GM19328 (cell line): ENCODE data around the gene DCHS2.

ENCODE experiments used
- ATAC-seq: cut with Tn5 transposase; IDR thresholded peaks from one replicate; pipeline ENCODE4 v1.9.1; 2021; ENCODE audit warnings: mild to moderate bottlenecking, moderate library complexity; ENCODE audit not compliant: unreplicated experiment

Gene DCHS2

DNA sequence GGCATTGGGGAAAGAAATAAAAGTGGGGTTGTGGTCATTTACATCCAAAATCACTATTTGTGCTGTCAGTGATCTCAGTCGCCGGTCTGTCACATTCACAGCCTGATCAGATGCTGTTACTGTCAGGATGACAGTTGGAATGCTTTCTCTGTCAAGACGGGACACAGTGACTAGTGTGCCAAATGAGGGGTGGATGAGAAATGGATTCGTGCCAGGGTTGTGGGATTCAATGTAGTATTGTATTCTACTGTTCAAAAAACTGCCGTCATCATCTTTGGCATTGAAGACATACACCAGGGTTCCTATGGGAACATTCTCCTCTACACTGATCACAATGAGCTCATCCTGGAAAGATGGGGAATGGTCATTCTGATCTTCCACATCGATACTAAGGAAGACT is 171.1 kb downstream of the DCHS2 start:
- ATAC-seq: no peak

DNA sequence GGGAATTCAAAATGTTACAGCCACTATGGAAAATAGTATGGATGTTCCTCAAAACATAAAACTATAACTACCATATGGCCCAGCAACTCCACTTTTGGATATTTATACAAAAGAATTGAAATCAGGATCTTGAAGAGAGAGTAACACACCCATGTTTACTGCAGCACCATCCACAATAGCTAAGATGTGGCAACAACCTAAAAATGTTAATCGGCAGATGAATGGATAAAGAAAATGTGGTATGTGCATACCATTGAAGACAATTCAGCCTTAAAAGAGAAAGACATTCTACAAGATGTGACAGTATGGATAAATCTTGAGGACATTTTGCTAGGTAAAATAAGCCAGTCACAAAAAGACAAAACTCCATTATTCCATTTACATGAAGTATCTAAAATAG is 171.9 kb downstream of the DCHS2 start:
- ATAC-seq: no peak

DNA sequence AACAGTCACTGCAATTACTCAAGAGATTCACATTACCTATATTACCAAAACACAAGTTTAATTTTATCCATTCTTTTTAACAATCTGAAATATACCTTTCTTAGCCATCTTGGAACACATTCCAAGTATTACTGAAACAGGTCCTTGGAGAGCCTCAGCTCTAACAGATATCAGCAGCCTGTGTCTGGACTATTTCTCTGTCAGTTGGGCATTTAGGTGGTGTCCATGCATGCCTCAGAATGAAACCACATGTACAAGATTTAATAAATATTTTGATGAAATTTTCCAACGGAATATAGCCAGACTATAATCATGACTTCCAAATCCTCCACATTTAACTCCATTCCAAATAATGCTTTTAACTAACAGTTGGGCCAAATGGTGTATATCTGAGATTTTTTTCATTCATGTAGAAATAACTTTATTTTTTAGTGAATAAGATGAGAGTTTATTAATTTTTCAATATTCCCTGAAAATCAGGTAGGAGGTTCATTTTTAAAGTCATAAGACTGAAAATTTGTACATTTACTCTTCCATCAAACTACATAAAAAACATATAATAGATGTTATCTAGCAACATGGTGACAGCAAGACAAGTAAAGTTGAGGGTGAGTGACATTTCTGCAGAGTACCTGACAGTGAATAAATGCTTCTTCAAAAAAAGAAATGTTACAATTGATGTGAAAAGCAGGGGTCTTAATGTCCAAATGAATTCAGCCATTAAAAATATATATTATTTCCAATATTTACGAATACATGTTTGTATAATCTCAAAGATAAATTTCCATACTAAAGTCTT is 174.2 kb downstream of the DCHS2 start:
- no peak for ATAC-seq

DNA sequence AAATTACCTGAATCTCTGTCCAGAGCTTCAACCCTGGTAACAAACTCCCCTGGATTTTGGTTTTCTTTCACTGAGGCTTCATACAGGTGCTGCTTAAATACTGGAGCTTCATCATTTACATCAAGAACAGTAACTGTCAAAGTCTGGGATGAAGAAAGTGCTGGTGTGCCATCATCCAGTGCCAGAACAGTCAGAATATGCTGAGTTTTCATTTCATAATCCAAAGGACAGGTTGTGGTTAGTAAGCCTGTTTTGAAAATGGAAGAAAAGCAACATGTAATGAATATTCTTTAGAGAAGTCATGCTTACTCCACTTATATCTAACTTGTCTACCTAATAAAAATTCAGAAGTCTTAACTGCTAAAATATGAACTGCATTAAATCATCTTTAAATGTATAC is 175.9 kb downstream of the DCHS2 start:
- no peak for ATAC-seq

DNA sequence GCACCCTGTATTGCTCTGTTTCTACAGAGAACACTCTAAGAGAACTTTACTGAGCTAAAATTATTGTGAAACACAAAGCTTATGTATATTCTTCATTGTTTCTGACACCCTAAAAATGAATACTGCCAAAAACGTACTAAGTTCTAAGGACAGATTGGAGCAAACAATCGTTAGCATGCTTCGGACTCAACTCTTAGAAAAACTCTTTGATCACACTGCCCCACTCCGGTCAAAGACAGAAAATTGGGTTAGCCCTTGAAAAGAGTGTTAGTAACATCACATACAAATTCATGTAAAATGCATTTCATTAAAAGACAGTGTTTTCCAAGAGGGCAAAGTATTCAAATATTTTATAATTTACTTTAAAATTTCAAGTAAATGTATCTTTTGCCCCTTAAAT is 177.4 kb downstream of the DCHS2 start:
- ATAC-seq: no peak

DNA sequence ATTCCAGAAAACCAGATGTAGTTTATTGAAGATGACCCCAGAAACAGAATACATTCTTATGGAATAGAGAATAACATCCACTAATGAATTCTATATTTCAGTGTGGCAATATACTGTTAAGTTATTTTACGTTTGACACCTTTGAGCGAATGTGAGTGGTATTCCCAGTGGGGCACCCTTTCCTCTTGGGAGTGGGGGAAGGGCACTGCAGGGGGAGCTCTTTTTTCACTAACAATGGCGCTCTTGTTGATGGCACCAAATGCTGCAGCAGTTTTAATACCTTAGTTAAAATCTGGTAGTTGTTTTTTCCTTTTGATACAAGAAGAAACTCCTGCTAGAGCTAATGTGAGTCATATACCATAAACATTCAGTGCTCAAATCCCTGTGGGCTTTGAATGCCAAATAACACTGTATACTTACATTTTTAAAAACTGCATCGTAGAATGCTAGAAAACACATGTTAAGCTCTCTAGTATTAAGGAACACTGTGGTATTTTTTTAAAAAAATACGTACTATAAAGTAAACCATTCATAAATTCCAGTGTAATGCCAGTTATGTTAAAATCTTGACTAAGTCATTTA is 178.5 kb downstream of the DCHS2 start:
- no peak for ATAC-seq

DNA sequence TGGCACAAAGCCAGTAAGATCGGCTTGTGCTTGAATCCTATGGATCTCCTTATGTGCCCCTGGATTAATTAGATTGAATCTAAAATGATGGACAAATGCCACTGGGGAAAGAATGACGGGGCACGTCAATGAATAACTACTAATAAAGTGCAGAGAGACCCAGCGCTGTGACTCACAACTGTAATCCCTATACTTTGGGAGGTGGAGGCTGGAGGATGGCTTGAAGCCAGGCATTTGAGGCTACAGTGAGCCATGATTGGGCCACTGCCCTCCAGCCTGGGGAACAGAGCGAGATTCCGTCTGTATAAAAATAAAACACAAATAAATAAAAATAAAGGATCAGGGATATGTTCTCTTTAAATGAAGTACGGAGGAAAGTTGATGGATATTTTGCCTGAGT is 179.4 kb downstream of the DCHS2 start:
- ATAC-seq: no peak

DNA sequence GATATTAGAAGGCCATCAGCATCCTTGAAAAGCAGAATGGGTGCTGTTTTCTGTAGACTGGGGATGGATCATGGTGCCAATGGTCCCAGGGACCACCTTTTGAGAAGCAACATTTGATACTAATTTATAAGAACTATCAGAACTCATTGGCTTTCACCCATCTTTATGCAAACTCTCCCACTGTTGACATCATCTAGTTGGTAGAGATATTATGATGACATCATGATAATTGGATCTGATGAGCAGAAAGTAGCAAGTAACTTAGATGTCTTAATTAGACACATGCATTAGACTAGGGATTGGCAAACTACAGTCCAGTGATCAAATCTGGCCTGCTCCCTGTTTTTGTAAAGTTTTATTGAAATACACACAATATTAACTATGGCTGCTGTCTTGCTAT is 181.0 kb downstream of the DCHS2 start:
- ATAC-seq: no peak

DNA sequence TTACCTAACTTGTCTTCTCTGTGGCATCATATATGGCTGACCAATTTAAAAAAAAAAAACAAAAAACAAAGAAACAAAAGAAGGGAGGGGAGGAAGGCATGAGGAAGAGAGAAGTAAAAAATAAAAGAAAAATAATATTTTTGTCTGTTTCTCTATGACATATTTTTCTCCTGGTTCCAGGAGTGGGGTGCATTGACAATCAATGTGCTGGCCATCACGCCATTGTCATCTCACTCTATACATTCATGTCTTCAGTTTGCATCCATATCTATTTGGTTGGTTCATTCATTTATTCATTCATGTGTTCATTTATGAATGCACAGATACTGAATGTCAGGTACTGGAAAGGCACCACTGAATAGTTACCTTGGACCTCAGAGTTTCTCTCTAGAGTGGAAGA is 183.4 kb downstream of the DCHS2 start:
- ATAC-seq: no peak

DNA sequence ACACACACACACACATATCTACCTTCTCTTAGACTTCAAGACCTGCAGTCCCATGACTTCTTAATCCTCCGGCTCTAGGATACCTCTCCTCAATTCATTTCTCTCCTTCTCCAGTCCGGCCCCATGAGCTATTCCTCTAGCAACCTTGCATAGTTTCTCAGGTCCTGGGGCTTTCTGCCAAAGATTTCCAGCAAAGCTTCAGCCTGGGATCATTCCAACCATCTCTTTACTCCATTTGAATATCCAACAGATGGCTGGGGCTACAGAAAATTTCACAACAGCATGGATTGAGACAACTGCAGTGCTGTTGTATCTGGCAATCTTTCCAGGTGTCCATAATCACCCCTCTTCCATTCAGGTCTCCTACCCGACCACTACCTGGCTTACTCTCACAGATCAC is 184.1 kb downstream of the DCHS2 start:
- ATAC-seq: no peak

DNA sequence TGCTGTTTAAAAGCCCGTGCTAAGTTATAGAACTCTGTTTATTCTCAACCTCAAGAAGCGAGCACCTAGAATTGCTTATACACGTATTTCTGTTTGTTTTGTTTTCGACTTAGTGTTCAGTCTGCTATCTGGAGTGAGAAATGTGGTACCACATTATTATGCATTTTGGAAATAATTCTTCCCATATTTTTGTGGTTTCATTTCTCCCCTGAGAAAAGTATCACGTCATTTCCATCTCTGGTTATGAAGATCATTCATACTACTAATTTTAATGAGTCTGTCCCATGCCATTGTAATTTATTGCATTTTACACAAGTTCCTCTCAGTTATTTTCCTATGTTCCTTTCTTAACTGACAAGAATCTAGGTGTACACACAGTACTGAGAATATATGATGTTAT is 186.0 kb downstream of the DCHS2 start:
- no peak for ATAC-seq

DNA sequence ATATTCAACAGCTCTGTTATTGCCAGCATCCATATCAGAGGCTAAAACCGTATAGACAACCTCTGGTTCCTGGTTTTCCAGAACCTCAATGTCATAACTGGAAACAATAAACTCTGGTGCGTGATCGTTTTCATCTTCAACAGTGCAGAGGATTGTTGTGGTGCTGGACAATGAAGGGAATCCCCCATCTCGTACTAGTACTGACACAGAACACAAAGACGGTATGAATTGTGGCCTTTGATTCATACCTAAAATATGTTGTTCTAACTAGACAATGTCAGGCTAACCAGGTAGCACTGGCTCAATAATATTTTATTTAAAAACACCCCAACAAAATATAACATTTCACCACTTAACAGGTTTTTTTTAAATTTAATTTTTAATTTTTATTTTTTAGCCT is 186.9 kb downstream of the DCHS2 start:
- ATAC-seq: no peak

DNA sequence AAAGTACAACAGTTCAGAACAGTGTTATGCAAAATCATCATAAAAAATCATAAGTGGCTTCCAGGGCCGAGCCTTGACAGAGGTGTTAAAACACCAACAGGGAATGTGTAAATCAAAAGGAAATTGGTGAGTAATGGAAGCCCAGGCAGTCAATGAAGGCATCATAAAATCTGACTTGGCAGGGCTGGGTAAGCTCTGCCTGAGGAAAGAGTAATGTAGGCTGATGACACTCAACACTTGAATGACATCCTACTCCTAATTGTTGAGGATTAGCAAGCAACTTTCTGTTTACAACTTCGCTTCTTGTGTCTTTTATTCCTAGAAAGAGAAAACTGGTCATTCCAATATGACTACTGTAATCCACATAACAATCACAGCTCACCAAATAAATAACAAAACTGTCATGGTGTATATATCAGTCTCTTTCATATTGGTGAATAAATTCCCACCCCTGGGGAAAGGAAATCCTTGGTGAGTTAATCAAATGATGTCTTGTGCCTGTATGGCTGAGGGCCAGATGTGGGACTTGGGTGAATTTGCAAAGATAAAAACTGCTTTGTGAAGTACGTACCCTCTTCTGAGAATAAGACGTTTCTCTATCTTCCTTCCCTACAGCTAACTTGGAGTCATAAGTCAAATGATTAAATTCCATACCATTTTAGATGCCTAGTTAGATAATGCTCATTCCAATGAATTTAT is 196.8 kb downstream of the DCHS2 start:
- ATAC-seq: no peak

DNA sequence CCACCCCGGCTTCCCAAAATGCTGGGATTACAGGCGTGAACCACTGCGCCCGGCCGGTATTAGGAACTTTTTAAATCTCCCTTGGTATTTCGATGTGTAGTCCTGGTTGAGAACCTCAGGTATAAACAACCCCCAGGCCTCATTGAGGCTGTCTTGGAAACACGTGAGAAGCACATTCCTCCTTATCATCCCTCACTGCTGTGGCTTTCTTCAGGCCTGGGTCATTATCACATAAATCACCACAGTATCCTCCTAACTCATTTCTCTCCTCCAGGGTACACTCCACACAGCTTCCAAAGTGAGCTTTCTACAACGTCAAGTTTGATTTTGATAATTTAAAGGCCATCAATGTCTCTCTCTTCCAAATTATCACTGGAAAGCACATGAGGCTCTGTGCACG is 198.2 kb downstream of the DCHS2 start:
- no peak for ATAC-seq

DNA sequence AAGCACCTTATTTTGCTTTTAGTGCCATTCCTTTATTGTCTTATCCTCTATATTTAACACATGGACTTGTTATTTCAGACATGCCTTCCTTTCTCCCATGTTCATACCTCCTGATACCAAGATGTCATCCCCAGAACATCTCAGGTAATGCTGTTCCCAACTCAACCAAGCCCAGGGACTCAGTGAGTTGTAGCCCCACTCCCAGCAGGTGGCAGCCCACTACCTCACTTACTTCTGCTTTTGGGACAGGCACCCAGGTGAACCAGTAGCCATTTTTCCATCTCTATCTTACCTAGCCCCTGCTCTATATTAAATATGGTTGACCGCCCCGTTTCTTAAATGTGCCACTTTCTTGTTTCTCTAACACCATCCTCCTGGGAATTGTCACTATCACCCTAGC is 199.0 kb downstream of the DCHS2 start:
- no peak for ATAC-seq

DNA sequence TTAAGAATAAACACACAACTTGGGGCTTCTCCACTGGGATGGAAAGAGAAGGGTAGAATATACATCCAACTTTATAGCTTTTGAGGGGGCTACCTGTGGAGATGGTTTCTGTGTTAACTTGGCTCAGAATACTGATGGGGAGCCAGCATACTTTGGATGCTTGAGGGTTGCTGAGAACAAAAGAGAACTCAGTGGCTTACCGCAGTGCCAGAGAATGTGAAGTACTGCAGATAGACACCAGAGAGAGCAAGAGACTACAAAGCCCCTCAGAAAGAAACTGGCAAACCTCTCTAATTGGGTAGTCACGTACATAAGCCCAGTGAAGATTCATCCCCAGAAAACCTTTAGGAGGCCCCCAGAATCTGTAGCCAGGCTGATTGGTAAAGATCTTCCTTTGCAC is 214.4 kb downstream of the DCHS2 start:
- no peak for ATAC-seq

DNA sequence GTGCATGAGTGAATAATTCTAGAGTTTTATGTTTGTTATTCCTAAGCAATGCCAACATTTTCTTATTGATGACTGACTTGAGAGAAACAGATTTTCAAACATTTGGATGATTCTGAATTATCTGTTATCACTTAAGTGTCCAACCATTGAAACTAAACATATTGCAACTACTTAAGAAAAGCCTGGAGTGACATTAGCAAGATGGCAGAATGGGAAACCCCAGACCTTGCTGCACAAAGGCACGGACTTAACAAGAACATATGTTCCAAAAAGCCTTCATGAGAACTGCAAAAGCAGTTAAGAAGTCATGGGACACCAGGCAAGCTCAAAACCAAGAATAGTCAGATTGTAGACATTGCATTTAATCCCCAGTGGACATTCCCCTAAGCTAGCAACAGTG is 215.1 kb downstream of the DCHS2 start:
- ATAC-seq: no peak

DNA sequence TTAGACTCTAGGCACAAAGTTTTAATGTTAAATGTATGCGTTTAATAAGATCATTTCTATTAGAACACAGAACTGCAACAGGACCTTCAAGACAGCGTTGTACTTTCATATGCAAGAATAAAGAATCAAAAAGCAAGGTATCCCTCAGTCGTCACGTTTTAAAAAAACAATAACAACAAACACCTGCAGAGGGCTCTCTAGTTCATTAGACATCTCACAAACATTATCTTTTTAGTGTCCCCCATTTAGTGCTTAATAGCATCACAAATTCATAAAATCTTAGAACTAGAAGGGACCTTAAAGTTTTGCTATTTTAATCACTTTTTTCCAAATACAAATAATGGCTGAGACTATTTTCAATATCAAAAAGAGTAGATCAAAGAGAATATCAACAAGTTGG is 236.6 kb downstream of the DCHS2 start:
- no peak for ATAC-seq

DNA sequence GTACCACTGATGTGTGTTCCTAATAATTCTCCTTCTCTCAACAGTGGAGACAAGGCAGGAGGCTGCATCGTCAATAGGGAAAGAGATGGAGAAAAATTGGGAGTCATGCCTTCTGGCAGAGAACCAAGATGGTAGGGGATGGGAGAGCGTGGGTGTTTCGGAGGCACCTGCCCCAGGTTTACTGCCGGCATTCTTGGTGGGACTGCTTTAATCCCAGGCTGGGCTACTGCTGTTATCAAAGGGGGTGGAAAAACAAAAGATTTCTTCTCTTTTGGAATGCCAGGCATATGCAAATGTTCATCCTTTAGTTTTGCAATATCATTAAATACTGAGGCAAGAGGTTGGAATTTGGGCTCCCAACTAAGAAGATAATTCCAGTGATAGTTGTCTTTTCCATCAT is 257.0 kb downstream of the DCHS2 start:
- ATAC-seq: no peak

DNA sequence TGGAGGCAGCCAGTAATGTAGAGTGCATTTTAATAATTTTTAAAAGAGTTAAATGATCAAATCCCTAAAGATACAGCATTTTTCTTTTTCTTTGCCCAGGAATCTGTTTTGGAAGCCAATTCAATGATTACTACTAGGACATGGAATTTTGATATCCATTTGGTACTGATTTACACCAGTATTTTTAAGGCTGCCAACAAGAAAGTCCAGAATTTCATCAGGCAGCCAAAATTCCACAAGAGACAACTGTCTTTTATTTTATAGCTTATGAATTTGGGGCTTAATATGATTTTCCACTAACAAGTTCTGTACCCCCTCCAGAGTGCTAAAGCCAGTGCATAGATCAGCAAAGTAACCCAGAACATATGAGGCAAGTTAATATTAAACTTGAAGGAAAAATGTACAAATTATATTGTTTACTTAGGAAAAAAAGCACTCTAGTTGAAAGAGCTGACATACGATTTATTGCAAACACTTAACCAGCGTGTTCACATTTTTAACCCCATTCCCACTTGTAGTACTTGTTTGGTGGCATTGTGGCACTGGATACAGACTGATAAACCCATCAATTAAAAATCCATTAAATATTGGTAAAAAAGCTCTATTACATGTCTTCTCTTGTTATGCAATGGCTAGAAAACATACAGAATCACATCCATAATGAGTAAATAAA is 259.7 kb downstream of the DCHS2 start:
- ATAC-seq: no peak

DNA sequence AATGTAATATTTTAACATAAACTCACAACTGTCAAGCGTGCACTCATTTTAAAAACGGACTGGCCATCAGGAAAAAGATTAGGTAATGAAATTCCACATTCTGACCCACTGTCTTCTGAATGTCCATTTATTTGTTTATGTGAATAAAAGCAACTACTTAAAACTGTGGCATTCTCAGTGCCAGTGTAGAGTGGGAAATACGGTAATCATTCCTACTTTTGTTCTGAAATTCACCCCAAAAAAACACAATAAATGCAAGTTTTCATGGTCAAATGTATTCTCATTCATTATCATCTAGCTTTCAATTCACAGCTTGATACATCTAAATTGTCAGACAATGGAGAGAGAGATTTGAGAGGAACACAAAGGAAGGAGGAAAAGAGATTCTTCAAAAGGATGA is 260.9 kb downstream of the DCHS2 start:
- ATAC-seq: no peak

DNA sequence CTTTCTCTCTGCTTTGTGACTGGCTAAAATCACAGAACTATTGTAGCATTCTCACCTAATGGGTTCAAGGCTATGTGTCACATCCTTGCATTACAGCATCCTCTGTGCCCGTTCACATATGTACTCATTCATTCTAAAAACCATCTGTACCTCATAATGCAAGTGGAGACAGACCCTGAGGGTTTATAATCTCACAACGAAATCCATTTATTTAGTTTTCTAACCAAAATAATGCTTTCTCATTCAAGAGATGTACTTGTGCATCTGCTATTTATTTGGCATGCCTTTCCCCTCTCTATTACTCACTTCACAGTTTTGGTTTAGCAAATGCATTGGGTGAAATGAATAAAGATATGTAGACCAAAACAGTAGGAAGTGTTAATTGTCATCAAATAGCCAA is 261.5 kb downstream of the DCHS2 start:
- no peak for ATAC-seq
